Jurkat, Clone E6-1 (cell line): Measurements from ENCODE around the gene IRF2BPL.
"Not testable (repeated sequence)": the region's sequence is repeated elsewhere in the genome, so short reads cannot be mapped to it uniquely, and the experiment has no call there.

Experiments used
- DNase-seq: peaks from one replicate; pipeline ENCODE4 v3.0.0-alpha.2; 2011; ENCODE audit warnings: low read depth, low spot score
- H3K4me3 ChIP-seq: 2 replicates; pipeline ENCODE4 v1.5.1; 2011; ENCODE audit warnings: mild to moderate bottlenecking, low read length, control low read depth, moderate library complexity

IRF2BPL gene

GRCh38 chr14:77022236-77022852, 6.2 kb downstream of the IRF2BPL start:
- no peak for DNase-seq

GRCh38 chr14:77021424-77021823, 7.1 kb downstream of the IRF2BPL start:
- H3K4me3 ChIP-seq, DNase-seq: not testable (repeated sequence)

More at GRCh38 chr14:77022236-77022852, 6.2 kb downstream of the IRF2BPL start:
- no peak overlapping the region for H3K4me3 ChIP-seq

DNA sequence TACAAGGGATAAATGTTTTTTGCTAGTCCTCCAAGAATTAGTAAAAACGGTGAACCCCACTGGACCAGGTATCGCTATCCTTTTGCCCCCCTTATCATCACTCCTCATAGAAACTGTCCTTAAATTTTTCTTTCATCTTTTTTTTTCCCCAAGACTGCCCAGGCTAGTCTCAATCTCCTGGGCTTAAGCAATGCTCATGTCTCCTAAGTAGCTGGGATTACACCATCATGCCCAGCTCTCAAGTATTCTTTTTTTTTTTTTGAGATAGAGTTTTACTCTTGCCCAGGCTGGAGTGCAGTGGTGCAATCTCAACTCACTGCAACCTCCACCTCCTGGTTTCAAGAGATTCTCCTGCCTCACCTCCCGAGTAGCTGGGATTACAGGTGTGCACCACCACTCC, 9.7 kb downstream of the IRF2BPL start:
- no peak overlapping the region for H3K4me3 ChIP-seq
- no peak for DNase-seq

- no peak for DNase-seq
- H3K4me3 ChIP-seq: no peak overlapping the region
Measured at GRCh38 chr14:77017666-77018065, 10.8 kb downstream of the IRF2BPL start.

- DNase-seq: no peak
- H3K4me3 ChIP-seq: no peak overlapping the region
Measured at GRCh38 chr14:77014734-77015133, 13.8 kb downstream of the IRF2BPL start.

DNA sequence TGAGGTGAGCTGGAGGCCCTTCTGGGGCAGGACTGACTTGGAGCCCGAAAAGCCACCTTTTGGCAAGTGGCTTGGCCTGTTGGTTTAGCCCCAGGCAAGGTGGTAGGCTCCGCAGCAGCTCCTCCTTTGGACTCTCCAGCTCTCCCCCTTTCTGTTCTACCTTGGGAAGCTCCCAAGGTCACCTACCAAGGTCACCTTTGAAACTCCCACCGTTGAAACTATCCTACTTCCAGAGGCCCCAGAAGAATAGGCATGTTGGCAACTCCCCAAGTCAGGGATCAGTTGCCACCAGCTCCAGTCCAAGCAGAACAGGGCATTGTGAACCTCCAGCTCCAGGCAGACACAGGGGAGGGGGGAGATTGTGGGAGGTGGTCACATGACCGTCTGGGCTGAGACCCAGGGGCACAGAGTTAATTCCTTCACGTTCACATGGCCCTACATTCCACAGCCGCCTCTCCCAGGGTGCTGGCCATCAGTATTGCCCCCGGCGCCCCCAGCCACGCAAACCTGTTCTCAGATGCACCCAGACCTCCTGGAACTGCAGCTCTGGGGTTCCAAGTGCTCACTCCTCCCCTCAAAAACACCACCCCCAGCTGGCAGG, 14.4 kb downstream of the IRF2BPL start:
- no peak overlapping the region for H3K4me3 ChIP-seq
- no peak for DNase-seq

DNA sequence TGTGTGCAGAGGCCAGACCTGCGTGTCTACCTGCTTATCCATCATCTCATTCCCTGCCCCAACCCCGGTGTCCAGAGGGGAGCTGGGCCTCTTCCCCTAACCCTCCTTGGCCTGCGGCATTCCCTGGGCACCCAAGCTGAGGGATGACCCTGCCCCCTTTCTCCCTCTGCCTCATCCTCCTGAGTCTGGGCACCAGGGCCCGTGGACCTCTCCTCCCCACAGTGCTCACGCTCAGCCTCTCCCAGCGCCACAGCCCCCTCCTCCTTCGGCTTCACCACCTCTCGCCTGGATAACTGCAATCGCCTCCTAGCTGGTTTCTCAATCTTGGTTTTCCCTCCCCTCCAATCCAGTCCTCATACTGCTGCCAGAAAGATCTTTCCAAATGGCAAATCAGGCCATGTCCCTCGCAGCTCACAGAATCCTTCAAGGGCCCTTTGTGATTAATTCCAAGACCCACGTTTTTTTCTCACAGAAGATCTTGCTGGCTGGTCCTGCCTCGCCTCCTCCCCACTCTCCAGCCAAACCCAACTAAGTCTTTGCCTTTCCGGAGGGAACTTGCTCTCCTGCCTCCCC, 16.2 kb downstream of the IRF2BPL start:
- H3K4me3 ChIP-seq: no peak overlapping the region
- no peak for DNase-seq

DNA sequence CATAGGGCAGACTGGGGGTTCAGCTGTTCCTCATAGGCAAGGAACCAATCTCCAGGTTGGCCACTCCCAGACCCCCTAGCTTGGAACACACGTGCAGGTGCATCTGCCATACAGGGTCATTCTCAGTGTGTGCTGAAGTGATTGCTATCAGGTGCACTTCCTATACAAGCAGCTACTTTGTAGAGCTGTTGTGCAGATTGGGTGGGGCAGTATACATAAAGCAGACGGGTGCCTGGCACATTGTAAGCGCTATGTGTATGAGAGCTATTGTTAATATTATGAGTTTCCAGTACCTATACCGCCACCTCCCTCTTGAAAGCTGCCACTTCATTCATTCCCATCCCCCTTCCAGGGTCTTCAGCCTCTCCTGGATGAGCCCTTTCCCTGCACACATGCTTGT, 17.3 kb downstream of the IRF2BPL start:
- H3K4me3 ChIP-seq: no peak overlapping the region
- no peak for DNase-seq

GRCh38 chr14:77009014-77009413, 19.5 kb downstream of the IRF2BPL start:
- no peak for DNase-seq

DNA sequence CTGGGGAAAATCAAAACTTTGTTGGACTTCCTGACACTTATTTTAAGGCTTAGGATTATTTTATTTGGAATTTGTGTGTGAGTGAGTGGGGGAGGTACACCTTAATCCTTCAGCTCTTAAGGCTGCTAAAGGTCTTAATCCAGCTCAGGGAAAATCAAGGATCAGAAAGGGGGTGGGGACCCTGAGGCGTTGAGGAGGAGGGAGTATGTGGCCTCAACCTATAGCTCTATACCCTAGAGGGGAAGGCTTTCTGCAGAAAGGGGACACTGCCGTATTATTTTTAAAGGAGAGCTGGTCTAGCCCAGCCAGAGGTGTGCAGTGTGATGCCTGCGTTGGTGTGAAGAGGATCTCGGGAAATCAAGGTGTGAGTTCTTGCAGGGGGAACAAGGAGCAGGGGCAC, 20.0 kb downstream of the IRF2BPL start:
- no peak for DNase-seq
- H3K4me3 ChIP-seq: no peak overlapping the region

More at GRCh38 chr14:77009014-77009413, 19.5 kb downstream of the IRF2BPL start:
- H3K4me3 ChIP-seq: no peak overlapping the region

DNA sequence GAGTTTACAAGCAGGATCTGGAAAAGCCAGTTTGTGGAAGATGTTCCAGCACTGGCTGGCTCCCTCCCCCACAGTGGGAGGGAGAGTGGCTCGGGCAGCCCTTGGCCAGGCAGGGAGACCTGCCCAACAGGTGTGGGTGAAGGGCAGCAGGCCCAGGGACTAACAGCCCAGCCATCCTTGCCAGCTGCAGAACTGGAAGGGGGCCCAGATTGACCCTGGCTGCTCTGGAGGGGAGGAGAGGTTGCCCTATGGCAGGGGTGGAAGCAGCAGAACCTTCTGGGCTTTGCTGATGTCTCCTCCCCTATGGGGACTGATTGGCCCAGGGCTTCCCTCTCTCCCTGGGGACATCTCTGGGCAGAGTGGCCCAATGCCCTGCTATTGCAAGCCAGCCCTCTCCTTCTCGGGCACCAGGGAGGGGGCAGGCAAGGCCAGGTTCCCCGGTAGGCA, 20.5 kb downstream of the IRF2BPL start:
- no peak for DNase-seq
- H3K4me3 ChIP-seq: no peak overlapping the region

GRCh38 chr14:77007183-77007974, 21.1 kb downstream of the IRF2BPL start:
- no peak for DNase-seq
- no peak overlapping the region for H3K4me3 ChIP-seq

- DNase-seq: no peak
- H3K4me3 ChIP-seq: no peak overlapping the region
Measured at GRCh38 chr14:77006132-77006531, 22.4 kb downstream of the IRF2BPL start.

GRCh38 chr14:77005559-77005958, 22.9 kb downstream of the IRF2BPL start:
- no peak for DNase-seq
- H3K4me3 ChIP-seq: no peak overlapping the region

- H3K4me3 ChIP-seq: no peak overlapping the region
- DNase-seq: no peak
Measured at GRCh38 chr14:77004711-77005460, 23.6 kb downstream of the IRF2BPL start.

- H3K4me3 ChIP-seq: no peak overlapping the region
- no peak for DNase-seq
Measured at GRCh38 chr14:77003960-77004710, 24.4 kb downstream of the IRF2BPL start.

GRCh38 chr14:77002889-77003288, 25.6 kb downstream of the IRF2BPL start:
- no peak for DNase-seq
- no peak overlapping the region for H3K4me3 ChIP-seq

- H3K4me3 ChIP-seq: no peak overlapping the region
- DNase-seq: no peak
Measured at GRCh38 chr14:77002335-77002734, 26.2 kb downstream of the IRF2BPL start.
